ENCODE measurements around the gene ZNF628.

ZNF628 gene

DNA sequence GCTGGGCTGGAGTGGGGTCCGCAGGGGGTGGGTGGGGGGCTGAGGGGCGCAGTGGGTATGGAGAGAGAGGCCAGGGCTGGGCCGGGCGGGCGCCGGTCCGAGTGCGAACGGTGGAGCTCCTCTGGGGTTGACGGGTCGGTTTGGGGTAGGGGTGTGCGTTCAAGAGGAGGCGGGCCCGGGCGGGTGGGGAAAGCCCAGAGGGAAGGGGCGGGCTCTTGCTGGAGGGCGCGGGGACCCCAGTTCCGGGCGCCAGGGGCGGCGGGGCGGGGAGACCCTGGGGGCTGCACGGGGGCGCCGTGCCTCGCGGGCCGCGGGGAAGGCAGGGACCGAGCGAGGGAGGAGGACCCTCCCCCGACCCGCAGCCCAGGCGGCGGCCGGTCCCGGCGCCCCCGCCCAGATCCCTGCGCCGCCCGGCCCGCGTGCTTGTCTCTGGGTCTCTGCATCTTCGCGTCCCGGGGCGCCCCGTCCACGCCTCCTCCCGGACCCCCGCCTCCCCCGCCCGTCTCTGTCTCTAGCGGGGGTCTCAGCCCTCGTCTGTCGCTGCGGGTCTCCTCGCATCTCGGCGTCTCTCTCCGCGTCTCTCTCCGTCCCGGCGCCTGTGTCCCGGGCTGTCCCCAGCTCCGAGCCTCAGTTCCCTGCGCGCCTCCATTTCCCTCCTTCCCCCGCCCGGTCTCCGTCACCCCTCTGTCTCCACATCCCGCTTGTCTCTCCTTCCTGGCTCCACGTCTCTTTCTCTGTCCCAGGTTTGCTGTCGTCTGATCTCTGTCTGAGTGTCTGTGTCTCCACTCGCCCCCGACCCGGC, 25.1 kb upstream of the ZNF628 start:
- DNase-seq (ENCODE audit: low read depth) = no peak

DNA sequence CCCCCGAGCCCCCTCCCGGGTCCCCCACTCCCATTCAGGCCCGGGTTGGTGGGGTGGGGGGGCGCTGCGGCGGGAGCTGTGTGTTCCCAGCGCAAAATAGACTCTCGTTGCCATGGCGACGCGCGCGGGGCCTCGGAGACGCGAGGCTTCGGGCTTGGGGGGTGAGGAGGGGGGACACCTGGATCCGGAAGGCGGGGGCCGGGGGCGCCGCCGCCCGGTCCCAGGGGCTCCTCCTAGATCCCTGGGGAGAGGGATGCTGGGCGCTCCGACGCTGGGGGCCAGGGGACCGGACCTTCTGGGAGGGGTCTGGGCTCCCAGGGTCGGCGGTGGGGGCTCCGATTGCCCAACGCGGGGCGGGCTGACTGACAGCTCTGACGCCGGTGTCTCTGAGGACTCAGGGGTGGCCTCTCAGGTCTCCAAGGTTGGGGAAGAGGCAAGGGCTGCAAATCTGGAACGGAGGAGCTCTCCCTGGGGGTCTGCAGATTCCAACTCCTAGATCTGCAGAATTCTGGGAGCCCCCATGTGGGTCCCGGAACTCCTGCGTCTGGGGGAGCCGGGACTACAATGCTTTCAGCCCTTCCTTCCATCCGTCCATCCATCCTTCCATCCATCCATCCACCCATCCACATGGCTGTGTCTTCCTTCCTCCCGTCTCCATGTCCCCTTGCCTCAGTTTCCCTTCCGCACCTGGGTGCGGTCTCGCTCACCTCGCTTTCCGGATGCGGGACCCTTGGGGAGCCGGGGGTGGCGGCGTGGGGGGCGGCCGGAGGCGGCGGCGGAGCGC, 24.3 kb upstream of the ZNF628 start:
- DNase-seq (ENCODE audit: low read depth) = no peak

DNA sequence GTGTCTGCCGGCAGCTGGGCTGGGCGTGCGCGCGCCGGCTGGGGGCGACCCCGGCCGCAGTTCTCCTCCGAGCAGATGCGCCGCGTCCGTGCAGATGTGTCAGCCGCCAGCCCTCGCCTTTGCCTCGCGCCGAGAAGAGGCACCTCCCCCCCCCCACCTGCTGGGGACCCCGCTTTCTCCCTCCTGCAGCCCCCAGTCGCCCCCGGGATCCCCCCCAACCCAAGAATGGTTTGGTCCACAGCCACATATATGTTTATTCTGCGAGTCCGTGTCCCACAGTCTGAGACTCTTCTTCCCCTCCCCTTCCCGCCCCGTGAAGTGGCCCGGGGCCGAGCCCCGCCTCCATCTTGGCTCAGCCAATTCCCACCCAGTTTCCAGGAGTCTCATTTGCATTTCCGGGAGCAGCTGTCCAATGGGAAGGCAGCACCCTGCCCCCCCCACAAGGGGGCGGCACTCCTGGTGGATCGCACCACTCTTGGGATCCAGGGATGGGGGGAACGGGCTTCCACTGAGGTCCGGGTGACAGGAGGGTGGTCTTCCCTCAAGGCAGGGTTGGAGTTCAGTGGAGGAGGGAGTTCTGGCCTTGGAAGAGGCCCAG, 23.6 kb upstream of the ZNF628 start:
- DNase-seq (ENCODE audit: low read depth) = no peak

DNA sequence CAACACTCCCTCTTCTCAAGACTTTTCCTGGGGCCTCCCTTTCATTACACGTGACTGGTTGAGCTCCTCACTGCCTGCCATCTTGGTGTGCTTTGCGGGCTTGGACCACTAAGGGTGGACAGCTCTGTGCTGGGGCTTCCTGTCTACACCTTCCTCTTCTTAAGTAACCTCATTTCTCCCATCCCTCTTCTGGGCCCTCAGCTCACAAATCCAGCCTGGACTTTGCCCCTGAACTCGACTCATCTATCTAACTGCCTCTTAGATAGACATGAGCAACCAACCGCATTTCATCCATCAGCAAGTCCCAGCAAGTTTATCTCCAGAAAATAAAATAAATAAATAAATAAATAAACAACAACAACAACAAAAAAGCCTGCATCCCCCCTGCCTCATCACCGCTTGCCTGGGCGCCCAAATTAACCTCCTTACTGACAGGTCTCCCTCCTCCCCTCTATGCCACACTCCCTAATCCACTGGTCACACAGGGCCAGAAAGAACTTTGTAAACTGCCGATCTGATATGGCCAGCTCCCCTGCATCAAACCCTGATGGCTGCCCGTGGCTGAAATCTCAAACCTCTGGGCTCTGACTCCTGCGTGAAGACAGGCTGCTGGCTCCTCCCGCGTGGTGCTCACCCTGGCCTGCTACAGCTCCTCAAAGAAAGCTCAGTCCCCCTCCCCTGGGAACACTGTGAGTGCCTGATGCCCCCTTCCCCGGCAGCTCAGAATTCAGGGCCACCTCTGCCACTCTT, 22.7 kb upstream of the ZNF628 start:
- no peak for DNase-seq (ENCODE audit: low read depth)

DNA sequence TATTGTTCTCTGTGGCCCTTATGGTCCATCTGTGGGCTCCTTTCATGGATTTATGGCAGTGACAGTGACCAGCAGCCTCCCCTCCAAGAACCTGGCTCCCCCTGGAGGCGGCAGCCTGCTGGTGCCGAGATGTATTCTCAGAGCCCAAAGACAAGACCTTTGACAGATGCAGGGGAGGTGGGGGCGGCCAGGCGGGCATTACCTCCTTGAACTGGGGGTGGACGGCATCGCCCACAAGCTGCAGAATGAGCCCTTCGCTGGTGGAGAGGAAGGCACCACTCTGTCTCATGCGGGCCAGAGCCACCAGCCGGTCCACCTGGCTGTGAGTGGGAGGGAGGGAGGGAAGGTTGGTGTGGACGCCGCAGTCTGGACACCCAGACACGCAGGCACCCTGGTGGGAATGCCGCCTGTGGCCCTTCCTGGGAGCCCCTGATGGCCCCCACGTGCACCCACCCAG, 21.6 kb upstream of the ZNF628 start:
- DNase-seq (ENCODE audit: low read depth) = no peak

DNA sequence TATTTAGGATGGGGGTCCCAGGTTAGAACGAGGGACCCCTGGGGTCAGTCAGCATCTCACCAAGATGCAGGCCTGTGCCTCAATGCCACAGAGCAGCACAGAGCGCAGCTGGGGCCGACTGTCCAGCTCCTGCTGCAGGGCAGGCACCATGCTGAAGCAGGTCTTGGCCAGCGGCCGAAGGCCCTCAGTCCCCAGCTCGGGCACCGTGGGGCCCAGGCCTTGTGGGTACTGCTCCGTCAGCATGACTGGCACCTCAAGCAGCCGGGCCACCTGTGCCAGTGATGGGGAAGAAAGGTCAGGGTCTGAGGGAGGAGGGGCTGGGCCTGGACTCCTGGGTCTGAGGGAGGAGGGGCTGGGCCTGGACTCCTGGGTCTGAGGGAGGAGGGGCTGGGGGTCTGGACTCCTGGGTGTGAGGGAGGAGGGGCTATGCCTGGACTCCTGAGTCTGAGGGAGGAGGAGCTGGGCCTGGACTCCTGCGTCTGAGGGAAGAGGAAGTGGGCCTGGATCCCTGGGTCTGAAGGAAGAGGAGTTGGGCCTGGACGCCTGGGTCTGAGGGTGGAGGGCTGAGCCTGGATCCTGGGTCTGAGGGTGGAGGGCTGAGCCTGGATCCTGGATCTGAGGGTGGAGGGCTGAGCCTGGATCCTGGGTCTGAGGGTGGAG, 20.7 kb upstream of the ZNF628 start:
- no peak for DNase-seq (ENCODE audit: low read depth)

DNA sequence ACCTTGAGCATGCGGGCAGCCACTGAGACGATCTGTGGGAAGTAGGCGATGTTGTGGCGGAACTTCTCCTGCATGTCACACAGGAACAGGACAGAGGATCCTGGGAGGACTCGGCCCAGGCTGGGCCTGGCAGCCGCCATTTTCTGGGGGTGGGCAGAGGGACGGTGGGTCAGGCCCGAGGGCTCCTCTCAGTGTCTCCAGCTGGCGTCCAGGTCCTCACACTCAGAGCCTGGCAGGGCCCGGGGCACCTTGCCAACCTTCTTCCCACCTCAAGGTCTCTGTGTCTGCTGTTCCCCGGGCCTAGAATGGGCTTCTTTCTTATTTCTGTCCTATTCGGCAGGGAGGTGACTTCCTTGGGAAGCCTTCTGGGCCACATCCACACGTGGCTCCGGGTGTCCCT, 20.1 kb upstream of the ZNF628 start:
- DNase-seq (ENCODE audit: low read depth) = no peak

DNA sequence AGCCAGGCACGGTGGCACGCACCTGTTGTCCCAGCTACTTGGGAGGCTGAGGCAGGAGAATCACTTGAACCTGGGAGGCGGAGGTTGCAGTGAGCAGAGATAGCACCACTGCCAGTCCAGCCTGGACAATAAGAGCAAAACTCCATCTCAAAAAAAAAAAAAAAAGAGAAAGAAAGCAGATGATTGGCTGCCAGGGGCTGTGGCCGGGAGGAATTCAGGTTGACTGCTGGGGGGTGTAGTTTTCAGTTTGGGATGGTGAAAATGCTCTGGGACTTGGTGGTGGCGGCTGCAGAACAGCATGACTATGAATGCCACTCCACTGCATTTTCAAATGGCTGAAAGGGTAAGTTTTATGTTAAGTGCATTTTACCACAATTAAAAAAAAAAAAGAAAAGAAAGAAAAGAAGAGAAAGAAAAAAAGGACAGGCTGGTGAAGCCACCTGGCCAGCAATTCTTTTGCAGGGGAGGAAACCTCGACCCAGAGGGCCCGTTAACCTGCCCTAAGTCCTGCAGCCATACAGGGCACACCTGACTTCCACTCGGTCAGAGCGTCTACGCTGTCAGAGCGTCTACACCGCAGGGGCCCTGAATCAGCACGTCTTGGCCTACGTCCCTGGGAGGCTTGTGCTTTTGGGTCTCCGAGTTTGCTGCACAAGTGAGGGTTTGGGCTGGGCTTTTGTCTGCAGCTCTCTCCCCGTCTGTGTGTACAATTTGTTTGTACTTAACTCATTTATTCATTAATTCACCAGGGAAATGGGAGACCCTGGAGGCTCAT, 18.5 kb upstream of the ZNF628 start:
- DNase-seq (ENCODE audit: low read depth) = no peak

DNA sequence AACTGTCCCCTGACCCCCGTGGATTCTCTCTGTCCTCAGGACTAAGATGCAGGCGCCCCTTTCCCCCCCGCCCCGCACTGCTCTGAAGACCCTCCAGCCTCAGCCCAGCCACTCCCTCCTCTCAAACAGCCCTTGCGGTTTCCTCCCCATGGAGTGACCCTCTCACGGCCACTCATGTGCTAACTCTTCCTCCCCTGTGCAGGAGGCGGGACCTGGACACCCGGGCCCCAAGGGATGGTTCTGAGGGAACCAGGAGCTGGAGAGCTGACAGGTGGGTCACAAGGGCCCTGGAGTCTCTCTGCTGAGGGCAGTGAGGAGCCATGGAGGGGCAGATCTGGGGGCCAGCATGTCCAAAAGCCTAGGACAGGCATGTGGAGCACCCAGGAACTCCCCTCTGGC, 16.9 kb upstream of the ZNF628 start:
- DNase-seq (ENCODE audit: low read depth) = no peak

DNA sequence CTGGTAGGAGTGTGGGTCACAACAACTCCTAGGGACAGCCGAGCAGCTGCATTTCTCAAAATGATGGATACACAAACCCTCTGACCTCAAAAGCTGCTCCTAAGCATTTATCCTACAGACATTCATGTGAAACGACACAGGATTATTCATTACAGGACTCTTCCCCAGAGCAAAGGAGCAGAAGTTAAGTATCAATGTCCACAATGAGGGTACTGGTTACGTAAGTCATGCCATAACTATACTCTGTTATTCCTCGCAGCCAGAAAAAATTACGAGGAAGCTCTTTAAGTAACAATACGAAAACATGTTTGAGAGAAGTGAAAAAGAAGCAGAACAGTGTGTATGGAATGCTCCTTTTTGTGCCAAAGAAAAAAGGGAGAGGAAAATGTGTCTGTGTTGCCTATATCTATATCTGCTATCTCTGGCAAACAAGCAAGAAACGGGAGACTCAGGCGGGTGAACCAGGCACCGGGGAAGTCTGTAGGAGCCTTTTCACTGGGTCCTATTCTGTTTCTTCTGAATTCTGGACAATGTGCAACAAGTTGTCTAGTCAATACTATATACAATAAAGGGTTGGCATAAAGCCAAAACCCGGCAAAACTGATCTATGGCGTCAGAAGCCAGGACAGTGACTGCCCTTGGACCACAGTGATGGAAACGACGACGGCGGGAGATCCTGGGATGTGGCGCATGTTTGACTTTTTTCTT, 16.3 kb upstream of the ZNF628 start:
- no peak for DNase-seq (ENCODE audit: low read depth)

DNA sequence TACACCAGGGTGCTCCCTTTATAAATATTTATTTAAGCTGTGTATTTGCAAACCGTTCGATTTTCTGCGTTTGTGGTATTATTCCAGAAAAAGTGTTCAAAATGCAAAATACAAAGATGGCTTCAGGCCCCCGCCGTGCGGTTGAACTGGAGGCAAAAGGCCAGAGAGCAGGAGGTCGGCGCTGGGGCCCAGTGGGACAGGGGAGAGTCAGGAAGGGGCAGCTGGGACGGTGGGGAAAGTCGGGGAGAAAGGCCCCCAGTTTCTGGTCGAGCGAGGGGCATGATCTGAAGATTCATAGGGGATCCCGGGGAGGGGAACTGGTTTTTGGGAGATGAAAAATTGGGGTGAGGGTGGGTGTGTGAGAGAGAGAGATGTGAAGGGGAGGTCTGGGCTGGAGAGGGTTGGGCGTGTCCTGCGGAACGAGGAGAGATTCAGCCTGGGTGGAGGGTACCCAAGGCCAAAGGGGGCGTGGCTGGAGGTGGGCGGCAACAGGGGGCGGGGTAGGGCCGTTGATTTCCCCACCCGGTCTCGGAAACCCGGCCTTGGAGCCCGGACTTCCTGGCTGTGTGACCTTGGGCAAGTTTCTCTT, 15.7 kb upstream of the ZNF628 start:
- no peak for DNase-seq (ENCODE audit: low read depth)

DNA sequence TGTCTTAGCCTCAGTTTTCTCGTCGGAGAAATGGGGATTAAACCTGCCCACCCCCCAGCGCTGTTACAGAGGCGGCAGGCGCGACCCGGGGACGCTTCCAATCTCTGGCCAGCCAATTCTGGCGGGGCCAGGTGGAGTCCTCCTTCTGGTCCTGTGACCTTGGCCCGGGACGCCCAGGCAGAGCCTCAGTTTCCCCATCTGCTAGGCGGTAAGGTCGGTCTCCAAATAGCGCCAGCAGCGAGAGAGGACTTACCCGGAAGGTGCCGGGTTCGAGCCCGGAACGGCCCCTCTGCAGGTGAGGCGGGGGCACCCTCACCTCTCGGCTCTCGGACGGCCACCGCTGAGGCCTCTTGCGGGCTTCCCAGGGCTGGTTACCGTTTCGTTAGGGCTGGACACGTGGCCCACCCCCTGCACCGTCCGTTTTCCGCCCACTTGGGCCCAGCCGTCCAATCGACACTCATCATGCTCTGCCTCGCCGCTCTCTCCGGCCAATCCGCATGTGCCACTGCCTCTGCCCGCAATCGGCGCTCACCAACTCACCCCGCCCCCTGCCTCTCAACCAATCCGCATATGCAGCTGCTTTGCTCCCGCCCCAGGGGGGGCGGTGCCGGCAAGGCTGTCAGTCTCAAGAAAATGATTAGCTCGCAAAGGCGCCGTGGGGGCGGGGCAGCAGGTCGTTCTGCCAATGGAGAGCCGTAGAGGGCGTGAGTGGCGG, 15.0 kb upstream of the ZNF628 start, which contains the start of gene ISOC2:
TSS of gene ISOC2 (minus strand) at position 384 of the 715 bp plus-strand sequence. CDS start 5,156 bp downstream, outside the sequence.
- DNase-seq (ENCODE audit: low read depth) = peak; percentile 100

DNA sequence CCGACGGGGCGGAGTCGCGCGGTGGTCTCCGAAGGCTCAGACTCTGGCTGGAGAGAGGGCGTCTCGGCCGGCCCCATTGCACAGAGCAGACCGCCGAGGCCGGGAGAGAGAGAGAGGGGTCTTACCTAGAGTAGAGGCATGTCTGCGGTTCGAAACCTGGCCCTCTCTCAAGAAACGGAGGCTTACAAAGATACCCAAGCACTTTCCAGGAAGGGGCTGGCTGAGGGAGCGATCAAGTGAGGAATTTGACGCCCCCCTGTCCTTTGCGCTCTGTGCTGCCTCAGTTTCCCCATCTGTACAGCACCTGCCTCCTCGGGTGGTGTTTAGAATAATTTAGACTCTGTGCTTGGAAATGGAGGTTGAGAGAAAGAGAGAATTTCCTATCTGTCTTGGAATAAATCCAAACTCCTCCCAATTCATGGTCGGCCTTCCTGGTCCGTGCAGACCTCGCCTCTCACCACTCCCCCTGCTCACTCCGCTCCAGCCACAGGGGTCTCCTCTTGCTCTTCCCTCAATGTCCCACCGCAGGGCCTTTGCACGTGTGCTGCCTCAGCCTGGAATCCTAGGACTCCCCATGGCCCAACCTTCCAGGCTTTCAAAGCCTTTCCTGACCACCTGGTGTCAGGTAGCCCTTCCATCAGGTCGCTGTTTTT, 14.3 kb upstream of the ZNF628 start:
- no peak for DNase-seq (ENCODE audit: low read depth)

DNA sequence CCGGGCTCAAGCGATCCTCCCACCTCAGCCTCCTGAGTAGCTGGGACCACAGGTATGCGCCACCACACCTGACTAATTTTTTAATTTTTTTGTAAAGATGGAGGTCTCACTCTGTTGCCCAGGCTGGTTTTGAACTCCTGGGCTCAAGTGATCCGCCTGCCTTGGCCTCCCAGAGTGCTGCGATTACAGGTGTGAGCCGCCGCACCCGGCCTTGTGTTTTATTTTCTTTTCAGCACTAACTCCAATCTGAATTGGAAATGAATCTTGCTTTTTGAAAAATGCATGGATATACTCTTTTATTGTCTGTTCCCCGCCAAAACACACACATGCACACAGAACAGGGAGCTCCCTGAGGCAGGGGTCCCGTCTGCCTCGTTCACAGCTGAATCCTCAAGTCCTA, 13.7 kb upstream of the ZNF628 start:
- DNase-seq (ENCODE audit: low read depth) = no peak

DNA sequence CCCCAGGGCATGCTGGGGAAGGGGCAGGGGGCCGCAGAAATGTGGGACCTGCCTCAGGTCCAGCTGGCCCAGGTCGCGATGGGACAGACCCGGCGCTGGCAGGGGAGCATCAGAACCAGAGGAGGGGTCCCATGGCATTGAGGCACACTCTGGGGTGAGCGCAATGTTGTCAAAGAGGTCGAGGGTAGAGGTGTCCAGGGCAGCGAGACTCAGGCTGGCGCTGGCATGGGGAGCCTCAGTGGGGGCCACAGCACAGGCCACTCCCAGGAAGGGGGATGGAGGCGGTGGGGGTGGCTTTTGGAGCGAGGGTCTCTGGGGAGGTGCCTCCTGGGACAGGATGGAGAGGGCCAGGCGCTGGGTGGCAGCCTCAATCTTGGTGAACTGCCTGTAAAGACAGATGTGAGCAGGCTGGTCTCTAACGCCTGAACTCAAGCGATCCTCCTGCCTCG, 12.8 kb upstream of the ZNF628 start:
- no peak for DNase-seq (ENCODE audit: low read depth)

DNA sequence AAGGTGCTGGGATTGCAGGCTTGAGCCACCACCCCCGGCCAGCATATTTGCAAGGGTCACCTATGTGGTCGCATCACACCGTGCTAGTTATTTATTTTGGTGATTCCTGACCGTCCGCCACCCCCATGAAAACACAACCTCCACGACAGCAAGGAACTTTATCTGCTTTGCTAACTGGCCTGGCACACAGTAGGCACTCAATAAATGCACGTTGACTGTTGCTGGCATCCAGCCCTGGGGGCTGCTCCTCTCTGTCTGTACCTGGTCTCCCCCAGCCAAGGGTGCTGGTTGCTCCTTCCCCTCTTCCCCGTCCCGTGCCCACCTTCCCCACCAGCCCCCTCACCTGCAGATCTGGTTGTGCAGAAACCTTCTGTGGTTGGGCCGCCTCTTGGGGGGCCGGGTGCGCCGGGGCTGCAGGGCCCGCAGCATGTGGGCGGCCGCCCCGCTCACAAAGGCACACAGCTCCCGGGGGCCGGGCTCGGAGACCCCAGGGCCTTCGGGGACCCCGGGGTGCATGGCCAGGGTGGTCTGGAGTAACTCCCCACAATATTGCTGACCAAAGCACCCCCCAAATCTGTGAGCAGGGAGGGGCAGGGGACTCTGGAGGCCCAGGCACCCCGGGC, 12.3 kb upstream of the ZNF628 start:
- DNase-seq (ENCODE audit: low read depth) = no peak

DNA sequence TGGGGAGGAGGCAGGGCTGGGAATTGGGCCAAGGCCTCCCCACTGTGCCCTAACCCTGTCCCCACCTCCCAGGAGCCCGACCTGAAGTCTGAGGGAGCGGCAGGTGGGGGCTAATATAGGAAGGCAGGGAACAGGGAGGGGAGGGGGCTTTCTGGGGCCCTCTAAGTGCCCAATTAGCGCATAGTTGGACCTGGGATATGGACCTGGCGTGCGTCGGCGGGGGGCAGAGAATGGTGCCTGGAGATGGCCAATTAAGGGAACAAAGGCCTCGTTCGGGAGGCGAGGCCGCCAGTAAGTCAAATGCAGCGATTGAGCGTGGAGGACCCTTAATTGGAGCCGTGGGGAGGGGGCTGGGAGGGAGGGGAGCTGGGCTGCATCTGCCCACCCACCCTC, 11.8 kb upstream of the ZNF628 start, which contains the start of gene C19orf85:
TSS of gene C19orf85 (minus strand) at position 90 of the 393 bp plus-strand sequence. CDS start 197 bp downstream, outside the sequence.
- no peak for DNase-seq (ENCODE audit: low read depth)
